GM12878 (cell line): ENCODE data around the gene HIVEP1. TPM values are rescaled to one million over a fixed set of nuclear protein-coding genes. Genes with fewer than 3 reads are reported as not detected.

Experiments used
- ATAC-seq: fragments of 200-7000 bp; cut with Tn5 transposase; 3 replicates; pipeline ENCODE4 v1.9.1; 2020; ENCODE audit warnings: mild to moderate bottlenecking, moderate library complexity
- BruUV-seq: library from RNA; stranded (reverse); fragments of 400-500 nt; replicated peaks from 2 replicates; lab custom pipeline; 2021; lab: Mats Ljungman, UMichigan
- CTCF ChIA-PET: fragments of 300-600 bp; sonication (Branson Sonifier 250); formaldehyde crosslinking; extraction: SDS; loops from one replicate; lab custom pipeline; 2021; ENCODE audit warnings: inconsistent platforms; lab: Yijun Ruan, JAX
- POLR2A ChIA-PET: fragments of 350-600 bp; formaldehyde crosslinking; extraction: SDS; loops from one replicate; lab custom pipeline; 2021; ENCODE audit warnings: inconsistent platforms; lab: Charles Lee
- RAD21 ChIA-PET: fragments of 300-600 bp; sonication (Branson Sonifier 250); formaldehyde crosslinking; loops from one replicate; lab custom pipeline; 2023; ENCODE audit warnings: antibody characterized with exemption; ENCODE audit not compliant: unreplicated experiment; lab: Charles Lee
- SMC1A ChIA-PET: fragments of 300-600 bp; sonication (Branson Sonifier 250); formaldehyde crosslinking; loops from one replicate; lab custom pipeline; 2023; ENCODE audit not compliant: unreplicated experiment, uncharacterized antibody; lab: Charles Lee
- DNase-seq: peaks from one replicate; pipeline ENCODE4 v3.0.0-alpha.2; 2011; ENCODE audit warnings: low read depth, low spot score
- FAIRE-seq: peaks from 3 replicates; lab custom pipeline; 2011; peaks lifted over from hg19 to GRCh38; lab: Jason Lieb, UNC
- H2AFZ ChIP-seq: 2 replicates; pipeline ENCODE4 v1.6.0; 2011; ENCODE audit warnings: low read depth, low read length, control low read depth; ENCODE audit not compliant: control insufficient read depth
- H3K27ac ChIP-seq: 2 replicates; pipeline ENCODE4 v1.5.1; 2011; ENCODE audit warnings: control low read depth; ENCODE audit not compliant: control insufficient read depth, insufficient read depth
- H3K27me3 ChIP-seq, 2 experiments: replicated peaks in 1 of 2; 2 replicates each; pipeline versions ENCODE4 v1.6.0 to v1.6.1; 2011; ENCODE audit warnings: low read length in 1 of 2; ENCODE audit not compliant: control insufficient read depth in 2 of 2, insufficient read depth in 2 of 2
- H3K36me3 ChIP-seq, 2 experiments: 2 replicates each; pipeline ENCODE4 v1.5.1; 2011; ENCODE audit warnings: low read length in 1 of 2; ENCODE audit not compliant: control insufficient read depth in 2 of 2, insufficient read depth in 2 of 2
- H3K4me1 ChIP-seq: 2 replicates; pipeline ENCODE4 v1.6.1; 2011; ENCODE audit warnings: mild to moderate bottlenecking, low read length, moderate library complexity, mixed read lengths; ENCODE audit not compliant: control insufficient read depth, insufficient read depth
- H3K4me2 ChIP-seq: 2 replicates; pipeline ENCODE4 v1.6.0; 2011; ENCODE audit warnings: control low read depth; ENCODE audit not compliant: control insufficient read depth, insufficient read depth
- H3K4me3 ChIP-seq: fragments of 200-600 bp; sonication (generic); 2 replicates; pipeline ENCODE4 v1.5.1; 2016
- H3K79me2 ChIP-seq: 2 replicates; pipeline ENCODE4 v1.6.0; 2011; ENCODE audit warnings: low read length; ENCODE audit not compliant: control insufficient read depth, insufficient read depth
- H3K9ac ChIP-seq: 2 replicates; pipeline ENCODE4 v1.8.0; 2011; ENCODE audit warnings: low read length, control low read depth, mixed read lengths; ENCODE audit not compliant: control insufficient read depth, insufficient read depth
- H3K9me3 ChIP-seq: replicated peaks from 3 replicates; pipeline ENCODE4 v1.5.1; 2011; ENCODE audit warnings: mild to moderate bottlenecking, low read length; ENCODE audit not compliant: control insufficient read depth, insufficient read depth
- H4K20me1 ChIP-seq: 2 replicates; pipeline ENCODE4 v1.6.0; 2011; ENCODE audit not compliant: control insufficient read depth, insufficient read depth
- DPF2 ChIP-seq: fragments of 450-650 bp; IDR thresholded peaks from 2 replicates; pipeline ENCODE4 v1.6.1; 2017; ENCODE audit warnings: mild to moderate bottlenecking
- EGR1 ChIP-seq, 2 experiments: IDR thresholded peaks; 1 replicate in 1 of 2; 2 replicates in 1 of 2; pipeline ENCODE4 v1.6.1; 2011 to 2012; ENCODE audit warnings: low read depth in 2 of 2, low read length in 2 of 2, borderline replicate concordance in 1 of 2, mild to moderate bottlenecking in 1 of 2, moderate library complexity in 1 of 2
- FOS ChIP-seq: IDR thresholded peaks from 3 replicates; pipeline ENCODE4 v1.6.1; 2011; ENCODE audit warnings: borderline replicate concordance; ENCODE audit not compliant: insufficient read length; ENCODE audit errors: extremely low read depth
- IKZF2 ChIP-seq, 2 experiments: fragments of 450-650 bp; IDR thresholded peaks; 2 replicates each; pipeline ENCODE4 v1.6.1; 2017; ENCODE audit warnings: mild to moderate bottlenecking in 2 of 2, moderate library complexity in 2 of 2
- IRF4 ChIP-seq: IDR thresholded peaks from 2 replicates; pipeline ENCODE4 v1.6.1; 2011; ENCODE audit warnings: low read depth, low read length
- JUND ChIP-seq: IDR thresholded peaks from 2 replicates; pipeline ENCODE4 v1.6.1; 2012; ENCODE audit warnings: low read depth, mild to moderate bottlenecking, low read length, improper control_type of control experiment, moderate library complexity
- NFYB ChIP-seq: IDR thresholded peaks from 2 replicates; pipeline ENCODE4 v1.6.1; 2011; ENCODE audit warnings: low read depth, mild to moderate bottlenecking, low read length, improper control_type of control experiment, moderate library complexity; ENCODE audit not compliant: insufficient read depth
- PAX8 ChIP-seq: fragments of 450-650 bp; IDR thresholded peaks from 2 replicates; pipeline ENCODE4 v1.6.1; 2017; ENCODE audit warnings: mild to moderate bottlenecking, moderate library complexity
- RAD21 ChIP-seq: IDR thresholded peaks from 2 replicates; pipeline ENCODE4 v1.6.1; 2011; ENCODE audit warnings: mild to moderate bottlenecking, low read depth, low read length, moderate library complexity; ENCODE audit not compliant: insufficient read depth
- RELA ChIP-seq: fragments of 450-650 bp; IDR thresholded peaks from 2 replicates; pipeline ENCODE4 v1.8.0; 2014; ENCODE audit warnings: borderline replicate concordance; ENCODE audit not compliant: partially characterized antibody
- ZNF384 ChIP-seq: IDR thresholded peaks from 2 replicates; pipeline ENCODE4 v1.6.1; 2012; ENCODE audit warnings: low read depth, mild to moderate bottlenecking, low read length, improper control_type of control experiment, borderline replicate concordance
- ZSCAN29 ChIP-seq: fragments of 450-650 bp; IDR thresholded peaks from 2 replicates; pipeline ENCODE4 v1.6.1; 2017; ENCODE audit warnings: mild to moderate bottlenecking, moderate library complexity
- WGBS: methylation state at CpG from one replicate; pipeline ENCODE4 v1.1.6; 2016; ENCODE audit warnings: low lambda C conversion rate; ENCODE audit not compliant: insufficient replicate concordance, insufficient coverage; ENCODE audit errors: missing lambda C conversion rate; 5-methylcytosine and 5-hydroxymethylcytosine counted together
- in situ Hi-C: fragments of 300-500 bp; cut with MboI; formaldehyde crosslinking; loops from 9 replicates; pipeline ENCODE4 v1.14.3; 2018; ENCODE audit warnings: mixed read lengths
- intact Hi-C: fragments of 100-400 bp; cut with micrococcal nuclease; formaldehyde crosslinking; loops from one replicate; pipeline ENCODE4 v1.14.2; 2022; ENCODE audit not compliant: unreplicated experiment
- polyA plus RNA-seq, 11 experiments: library from polyadenylated mRNA; depleted of rRNA in 4 of 11; unstranded in 6 of 11; stranded (reverse) in 5 of 11; fragments of >200 nt; fragmentation: Nextera tagmentation in 4 of 11; fragmentation: Illumina TruSeq in 1 of 11; extraction: Ambion mirVana in 4 of 11; extraction: Trizol in 1 of 11; gene quantifications; 1 replicate in 1 of 11; 2 replicates in 10 of 11; pipeline versions ENCODE4 v1.2.1 to v1.2.3, GENCODE V29; 2011 to 2016; ENCODE audit warnings: inconsistent platforms in 2 of 11, missing spikeins in 2 of 11, low read depth in 1 of 11
- total RNA-seq, 4 experiments: library from RNA; depleted of rRNA in 3 of 4; stranded (reverse); fragments of >200 nt in 3 of 4; fragmentation: Illumina TruSeq in 1 of 4; extraction: Trizol in 1 of 4; gene quantifications; 2 replicates each; pipeline versions ENCODE4 v1.2.1 to v1.2.3, GENCODE V29; 2013 to 2021
- TF ChIP-seq, protein P1 (sequence below): fragments of 450-650 bp; formaldehyde crosslinking; IDR thresholded peaks from 2 replicates; pipeline ENCODE4 v1.4.0; 2020; ENCODE audit warnings: mild to moderate bottlenecking, moderate library complexity
- TF ChIP-seq, protein P2 (sequence below): IDR thresholded peaks from 2 replicates; pipeline ENCODE4 v1.6.1; 2011; ENCODE audit warnings: borderline replicate concordance, low read depth, mild to moderate bottlenecking, moderate library complexity, low read length; ENCODE audit not compliant: insufficient read depth, poor library complexity, severe bottlenecking
- TF ChIP-seq, protein P3 (sequence below): fragments of 150-350 bp; IDR thresholded peaks from 2 replicates; pipeline ENCODE4 v1.6.1; 2014; ENCODE audit warnings: mild to moderate bottlenecking, low read depth, low read length

HIVEP1 gene
- total and polyA plus RNA-seq, 10 of the 15 experiments (the other 5 are each of a cell fraction or from before 2014, with no cell fraction given) = 4.3 to 37.5 (median 21.6) TPM

DNA sequence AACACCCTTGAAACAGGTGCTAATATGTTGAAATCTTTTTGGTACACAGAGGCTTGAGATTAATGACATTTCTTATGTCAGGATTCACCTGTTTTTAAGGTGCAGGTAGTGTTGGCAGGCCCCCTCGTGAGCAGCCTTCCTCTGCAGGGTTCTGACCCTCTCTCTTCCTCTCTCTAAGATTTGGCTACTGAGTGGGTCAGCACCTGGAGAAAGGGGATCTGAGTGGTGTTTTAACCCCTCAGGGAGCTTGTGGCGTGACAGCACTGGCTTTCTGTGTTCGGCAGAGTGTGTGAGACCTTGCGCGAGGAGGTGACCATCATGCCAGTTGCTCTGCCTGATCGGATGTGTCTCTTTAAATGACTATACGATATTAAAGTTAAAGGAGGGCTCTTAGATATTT is 37.1 kb downstream of the HIVEP1 start (continued):
- TF ChIP-seq, protein P1, sequence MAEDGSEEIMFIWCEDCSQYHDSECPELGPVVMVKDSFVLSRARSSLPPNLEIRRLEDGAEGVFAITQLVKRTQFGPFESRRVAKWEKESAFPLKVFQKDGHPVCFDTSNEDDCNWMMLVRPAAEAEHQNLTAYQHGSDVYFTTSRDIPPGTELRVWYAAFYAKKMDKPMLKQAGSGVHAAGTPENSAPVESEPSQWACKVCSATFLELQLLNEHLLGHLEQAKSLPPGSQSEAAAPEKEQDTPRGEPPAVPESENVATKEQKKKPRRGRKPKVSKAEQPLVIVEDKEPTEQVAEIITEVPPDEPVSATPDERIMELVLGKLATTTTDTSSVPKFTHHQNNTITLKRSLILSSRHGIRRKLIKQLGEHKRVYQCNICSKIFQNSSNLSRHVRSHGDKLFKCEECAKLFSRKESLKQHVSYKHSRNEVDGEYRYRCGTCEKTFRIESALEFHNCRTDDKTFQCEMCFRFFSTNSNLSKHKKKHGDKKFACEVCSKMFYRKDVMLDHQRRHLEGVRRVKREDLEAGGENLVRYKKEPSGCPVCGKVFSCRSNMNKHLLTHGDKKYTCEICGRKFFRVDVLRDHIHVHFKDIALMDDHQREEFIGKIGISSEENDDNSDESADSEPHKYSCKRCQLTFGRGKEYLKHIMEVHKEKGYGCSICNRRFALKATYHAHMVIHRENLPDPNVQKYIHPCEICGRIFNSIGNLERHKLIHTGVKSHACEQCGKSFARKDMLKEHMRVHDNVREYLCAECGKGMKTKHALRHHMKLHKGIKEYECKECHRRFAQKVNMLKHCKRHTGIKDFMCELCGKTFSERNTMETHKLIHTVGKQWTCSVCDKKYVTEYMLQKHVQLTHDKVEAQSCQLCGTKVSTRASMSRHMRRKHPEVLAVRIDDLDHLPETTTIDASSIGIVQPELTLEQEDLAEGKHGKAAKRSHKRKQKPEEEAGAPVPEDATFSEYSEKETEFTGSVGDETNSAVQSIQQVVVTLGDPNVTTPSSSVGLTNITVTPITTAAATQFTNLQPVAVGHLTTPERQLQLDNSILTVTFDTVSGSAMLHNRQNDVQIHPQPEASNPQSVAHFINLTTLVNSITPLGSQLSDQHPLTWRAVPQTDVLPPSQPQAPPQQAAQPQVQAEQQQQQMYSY (CRISPR knock-in tag) = no peak
- TF ChIP-seq ZSCAN29 (no peak), PAX8 (no peak), ZNF384 (no peak)
- TF ChIP-seq, protein P2, sequence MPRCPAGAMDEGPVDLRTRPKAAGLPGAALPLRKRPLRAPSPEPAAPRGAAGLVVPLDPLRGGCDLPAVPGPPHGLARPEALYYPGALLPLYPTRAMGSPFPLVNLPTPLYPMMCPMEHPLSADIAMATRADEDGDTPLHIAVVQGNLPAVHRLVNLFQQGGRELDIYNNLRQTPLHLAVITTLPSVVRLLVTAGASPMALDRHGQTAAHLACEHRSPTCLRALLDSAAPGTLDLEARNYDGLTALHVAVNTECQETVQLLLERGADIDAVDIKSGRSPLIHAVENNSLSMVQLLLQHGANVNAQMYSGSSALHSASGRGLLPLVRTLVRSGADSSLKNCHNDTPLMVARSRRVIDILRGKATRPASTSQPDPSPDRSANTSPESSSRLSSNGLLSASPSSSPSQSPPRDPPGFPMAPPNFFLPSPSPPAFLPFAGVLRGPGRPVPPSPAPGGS = no peak

DNA sequence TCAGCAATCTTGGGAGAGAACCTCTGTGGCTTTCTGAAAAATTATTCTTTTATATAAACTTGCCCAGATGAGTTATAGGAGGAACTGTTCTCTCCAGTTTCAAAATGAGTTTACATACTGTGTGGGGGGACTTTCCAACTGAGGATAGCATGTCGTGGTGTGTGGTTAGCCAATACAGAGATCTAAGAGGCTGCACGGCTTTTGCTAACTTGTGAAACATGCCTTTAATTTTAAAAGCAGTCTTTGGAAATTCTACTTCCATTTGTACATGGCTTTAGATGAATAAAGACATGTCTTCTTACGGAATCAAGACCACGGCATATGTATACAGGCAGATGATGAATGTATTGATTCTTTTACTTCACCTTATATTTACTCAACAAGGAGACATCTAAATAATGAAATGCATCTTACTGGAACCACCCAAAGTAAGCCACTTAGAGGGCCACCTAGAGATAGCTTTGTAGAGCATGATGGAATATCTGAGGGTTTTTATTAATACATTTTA is 39.8 kb downstream of the HIVEP1 start:
- DNase-seq (peak; percentile 92), FAIRE-seq (peak; percentile 54), ATAC-seq (peak; percentile 76)
- intact Hi-C loops = loop anchor here (2.0 kb wide), 2 partner anchors 217 to 225 kb away; no protein-coding TSS in a partner anchor
- H2AFZ ChIP-seq = no peak overlapping the region
- H3K79me2 ChIP-seq = peaks cover 87% of the 10 kb centered on the region
- ChIA-PET POLR2A (interaction anchor here (0.5 to 2.3 kb wide), 5 partner anchors 9 to 173 kb away, joined by 3 to 17 read pairs (median 6); no protein-coding TSS in a partner anchor), SMC1A (interaction anchor here (0.8 to 6.8 kb wide), 13 partner anchors 11 to 339 kb away, joined by 3 to 70 read pairs (median 5); no protein-coding TSS in a partner anchor), CTCF (interaction anchor here (1.1 to 3.2 kb wide), 5 partner anchors 10 to 237 kb away, joined by 3 to 19 read pairs (median 5); no protein-coding TSS in a partner anchor), RAD21 (interaction anchor here (0.8 to 3.8 kb wide), 17 partner anchors 11 to 396 kb away, joined by 3 to 45 read pairs (median 5); partner anchors contain the start of gene HIVEP1)
- H3K27me3 ChIP-seq = no peaks in the 10 kb centered on the region
- no peaks in the 10 kb centered on the region for H4K20me1 ChIP-seq
- BruUV-seq = no TSS peak
- H3K4me3 ChIP-seq = 0 out of 2 replicates have a peak overlapping the region, but pooled peaks have one; percentile 11
- H3K9me3 ChIP-seq = peaks cover 2% of the 10 kb centered on the region; the same call in 2 of the 3 replicates
- peak overlapping the region; percentile 98 for H3K27ac ChIP-seq
- WGBS = 2% methylated on average over 4 of the region's 4 CpGs
- H3K9ac ChIP-seq = peak overlapping the region; percentile 66
- H3K4me1 ChIP-seq = peaks cover 47% of the 10 kb centered on the region
- H3K4me2 ChIP-seq = peak overlapping the region; percentile 67
- H3K36me3 ChIP-seq = no peaks in the 10 kb centered on the region
- in situ Hi-C loops = no loop called here
- TF ChIP-seq RELA (peak; percentile 58), RAD21 (0 out of 2 replicates have a peak, but pooled peaks have one; percentile 7), JUND (peak; percentile 92), FOS (no peak), NFYB (peak; percentile 57; the same call in 1 of the 2 replicates), IRF4 (peak; percentile 93), IKZF2 (IDR thresholded peaks at IDR 0.05) (peak; percentile 94 to 97), DPF2 (peak; percentile 96), EGR1 (IDR thresholded peaks at IDR 0.05; ENCODE audit: borderline replicate concordance in 1 of 2, low read depth in 2 of 2, low read length in 2 of 2) (no peak)
- TF ChIP-seq, protein P3, sequence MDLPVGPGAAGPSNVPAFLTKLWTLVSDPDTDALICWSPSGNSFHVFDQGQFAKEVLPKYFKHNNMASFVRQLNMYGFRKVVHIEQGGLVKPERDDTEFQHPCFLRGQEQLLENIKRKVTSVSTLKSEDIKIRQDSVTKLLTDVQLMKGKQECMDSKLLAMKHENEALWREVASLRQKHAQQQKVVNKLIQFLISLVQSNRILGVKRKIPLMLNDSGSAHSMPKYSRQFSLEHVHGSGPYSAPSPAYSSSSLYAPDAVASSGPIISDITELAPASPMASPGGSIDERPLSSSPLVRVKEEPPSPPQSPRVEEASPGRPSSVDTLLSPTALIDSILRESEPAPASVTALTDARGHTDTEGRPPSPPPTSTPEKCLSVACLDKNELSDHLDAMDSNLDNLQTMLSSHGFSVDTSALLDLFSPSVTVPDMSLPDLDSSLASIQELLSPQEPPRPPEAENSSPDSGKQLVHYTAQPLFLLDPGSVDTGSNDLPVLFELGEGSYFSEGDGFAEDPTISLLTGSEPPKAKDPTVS = no peak
